ENCODE results near the gene CES5A.
"Not testable (repeated sequence)": the region's sequence is repeated elsewhere in the genome, so short reads cannot be mapped to it uniquely, and the experiment has no call there.

Gene CES5A

DNA sequence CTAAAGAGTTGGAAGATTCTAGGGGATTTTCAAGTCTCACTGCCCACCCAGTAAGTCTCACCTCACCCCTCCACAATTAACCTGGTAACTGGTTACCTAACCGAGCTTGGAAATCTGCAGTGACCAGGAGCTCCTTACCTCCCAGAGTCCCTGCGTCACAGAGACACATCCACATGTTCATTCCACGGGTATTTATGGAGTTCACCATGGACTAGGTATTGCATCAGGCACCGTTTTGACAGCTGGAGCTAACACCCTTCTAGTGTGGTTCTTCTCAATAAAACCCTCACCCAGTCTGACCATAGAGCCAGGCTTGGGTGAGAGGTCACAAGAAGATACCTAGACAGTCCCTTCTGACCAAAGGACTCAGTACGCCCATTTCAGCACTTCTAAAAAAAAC, 2.1 kb downstream of the CES5A start:
- no peak for DNase-seq (ENCODE audit: low read depth)

DNA sequence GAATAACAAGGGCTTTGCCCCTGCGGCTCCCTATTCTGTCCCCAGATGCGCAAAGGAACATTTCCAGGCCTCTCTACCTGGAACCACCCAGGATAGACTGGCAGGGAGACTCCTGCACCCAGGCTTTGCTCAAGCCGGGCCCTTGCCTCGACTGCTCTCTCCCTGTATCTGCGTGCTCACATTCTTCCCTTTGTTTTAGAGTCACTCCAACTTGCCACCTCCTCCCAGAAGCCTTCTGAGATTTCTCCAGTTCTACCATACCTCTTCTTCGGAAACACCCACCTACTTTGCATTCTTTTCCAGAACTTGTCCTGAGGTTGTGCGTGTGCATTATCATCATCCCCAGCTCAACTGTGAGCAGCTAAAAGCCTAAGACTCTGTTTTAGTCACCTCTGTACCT, 3.0 kb downstream of the CES5A start:
- no peak for DNase-seq (ENCODE audit: low read depth)

GRCh38 chr16:55871411-55872038, 3.6 kb downstream of the CES5A start:
- DNase-seq (ENCODE audit: low read depth): no peak

- DNase-seq (ENCODE audit: low read depth): no peak
Observed at GRCh38 chr16:55868980-55869379, 6.2 kb downstream of the CES5A start.

- DNase-seq (ENCODE audit: low read depth): no peak
Observed at GRCh38 chr16:55868137-55868536, 7.0 kb downstream of the CES5A start.

DNA sequence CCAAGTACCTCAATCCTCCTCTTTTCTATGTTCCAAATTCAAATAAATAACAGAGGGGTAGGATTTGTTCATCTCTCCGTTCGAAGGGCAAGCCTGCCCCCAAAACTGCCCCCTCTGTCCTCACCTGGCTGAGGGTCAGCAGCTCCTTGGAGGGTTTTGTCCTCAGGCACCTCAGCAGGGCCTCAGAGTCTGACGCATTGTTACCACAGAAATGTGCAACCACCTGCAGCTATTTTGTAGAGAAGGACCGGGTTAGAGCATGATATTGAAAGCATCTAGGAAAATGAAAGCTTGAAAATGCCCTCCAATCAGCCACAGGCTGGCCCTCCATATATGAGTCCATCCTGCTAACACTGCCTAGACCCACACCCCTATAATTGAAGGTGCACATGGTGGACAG, 13.9 kb downstream of the CES5A start:
- DNase-seq (ENCODE audit: low read depth): no peak

DNA sequence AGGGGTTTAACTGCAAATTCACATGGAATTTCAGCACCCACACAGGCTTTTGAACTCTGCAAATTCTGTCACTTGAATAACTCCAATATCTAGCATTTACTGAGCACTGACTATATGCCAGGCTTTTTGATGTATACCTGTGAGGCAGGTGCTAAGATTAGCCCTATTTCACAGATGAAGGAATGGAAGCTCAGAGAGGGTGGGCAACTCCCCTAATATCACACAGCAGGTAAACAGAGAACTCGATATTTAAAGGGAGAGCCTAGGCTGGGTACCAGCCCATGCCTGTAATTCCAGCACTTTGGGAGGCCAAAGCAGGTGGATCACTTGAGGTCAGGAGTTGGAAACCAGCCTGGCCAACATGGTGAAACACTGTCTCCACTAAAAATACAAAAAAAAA, 17.5 kb downstream of the CES5A start:
- not testable (repeated sequence) for DNase-seq (ENCODE audit: low read depth)

- no peak for DNase-seq (ENCODE audit: low read depth)
Observed at GRCh38 chr16:55856950-55857349, 18.2 kb downstream of the CES5A start.

DNA sequence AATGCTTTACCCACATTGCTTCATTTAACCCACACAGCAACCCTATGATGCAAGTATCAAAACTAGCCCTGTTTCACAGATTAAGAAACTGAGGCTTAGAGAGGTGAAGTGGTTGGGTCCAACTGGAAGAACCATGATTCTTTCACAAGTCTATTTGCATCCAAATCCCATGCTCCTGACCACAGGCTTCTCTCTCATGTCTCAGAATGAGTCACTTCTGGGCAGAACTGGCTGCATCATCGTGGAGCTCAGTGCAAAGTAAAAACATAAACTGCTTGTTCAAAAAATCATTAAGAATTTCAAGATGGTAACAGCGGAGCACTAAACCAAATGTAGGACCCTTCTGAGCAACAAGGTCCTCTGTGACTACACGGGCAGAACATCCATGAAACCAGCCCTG, 22.1 kb downstream of the CES5A start:
- no peak for DNase-seq (ENCODE audit: low read depth)

DNA sequence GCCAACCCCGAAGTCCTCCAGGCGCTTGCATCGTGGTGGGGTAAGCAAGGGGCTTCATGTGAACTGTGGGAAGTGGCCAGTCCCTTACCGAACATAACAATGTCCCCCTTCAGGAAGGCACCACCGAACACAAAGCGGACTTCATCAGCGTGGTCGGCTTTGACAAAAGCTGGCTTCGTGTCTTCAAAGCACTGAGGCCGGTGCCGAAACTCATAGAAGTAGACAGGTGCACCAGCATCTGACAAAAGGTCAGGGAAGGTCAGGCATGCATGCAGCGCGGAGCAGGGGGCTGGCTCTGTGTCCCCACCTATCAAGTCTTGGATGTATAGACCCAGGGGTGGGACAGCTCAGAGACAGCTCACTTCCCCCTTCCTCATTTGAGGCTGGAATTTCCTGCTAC, 25.6 kb downstream of the CES5A start:
- no peak for DNase-seq (ENCODE audit: low read depth)

- DNase-seq (ENCODE audit: low read depth): no peak
Observed at GRCh38 chr16:55846598-55847346, 28.4 kb downstream of the CES5A start.

DNA sequence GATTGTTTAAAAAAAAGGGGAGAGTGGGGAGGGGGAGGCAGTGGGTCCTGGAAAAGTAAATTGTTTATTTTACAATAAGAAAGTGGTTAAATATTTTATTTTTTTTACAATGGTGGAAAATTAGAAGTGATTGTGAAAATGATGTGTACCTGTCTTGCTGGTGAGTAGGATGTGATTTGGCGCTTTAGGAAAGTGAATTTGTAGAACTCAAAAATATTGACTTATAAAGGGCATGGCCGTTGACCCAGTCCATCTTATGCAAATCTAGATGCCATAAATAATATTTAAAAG, 32.1 kb downstream of the CES5A start:
- DNase-seq (ENCODE audit: low read depth): no peak

GRCh38 chr16:55842369-55843104, 32.6 kb downstream of the CES5A start:
- DNase-seq (ENCODE audit: low read depth): peak; percentile 2

- DNase-seq (ENCODE audit: low read depth): no peak
Observed at GRCh38 chr16:55839115-55839514, 36.1 kb downstream of the CES5A start.

DNA sequence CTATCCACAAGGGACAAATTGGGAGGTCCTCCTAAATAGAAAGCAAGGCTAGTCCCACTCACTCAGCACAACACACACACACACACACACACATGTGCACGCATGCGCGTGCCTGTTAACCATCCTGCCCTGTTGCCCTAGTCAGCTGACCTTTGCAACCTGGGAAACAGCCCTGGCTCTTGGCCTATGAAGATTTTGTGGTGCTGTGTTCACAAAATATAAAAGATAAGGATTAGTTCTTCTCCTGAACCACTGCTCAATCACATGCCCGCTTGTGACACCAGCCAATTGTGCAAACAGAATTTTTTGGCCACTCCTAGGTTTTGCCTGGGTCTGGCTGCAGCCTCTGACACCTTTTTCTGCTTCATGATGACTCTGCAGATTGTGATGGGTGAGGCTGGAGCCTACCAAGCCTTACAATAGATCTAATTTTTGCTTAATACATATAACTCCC, 39.0 kb downstream of the CES5A start:
- no peak for DNase-seq (ENCODE audit: low read depth)

- no peak for DNase-seq (ENCODE audit: low read depth)
Observed at GRCh38 chr16:55835581-55835980, 39.6 kb downstream of the CES5A start.

- DNase-seq (ENCODE audit: low read depth): not testable (repeated sequence)
Observed at GRCh38 chr16:55835173-55835572, 40.0 kb downstream of the CES5A start.

- no peak for DNase-seq (ENCODE audit: low read depth)
Observed at GRCh38 chr16:55834049-55834448, 41.1 kb downstream of the CES5A start.

- DNase-seq (ENCODE audit: low read depth): no peak
Observed at GRCh38 chr16:55832773-55833691, 42.1 kb downstream of the CES5A start, which contains the start of gene CES1. Gene CES1 (minus strand): TSS chr16:55833096. CDS start chr16:55833055, 41 bp downstream.

DNA sequence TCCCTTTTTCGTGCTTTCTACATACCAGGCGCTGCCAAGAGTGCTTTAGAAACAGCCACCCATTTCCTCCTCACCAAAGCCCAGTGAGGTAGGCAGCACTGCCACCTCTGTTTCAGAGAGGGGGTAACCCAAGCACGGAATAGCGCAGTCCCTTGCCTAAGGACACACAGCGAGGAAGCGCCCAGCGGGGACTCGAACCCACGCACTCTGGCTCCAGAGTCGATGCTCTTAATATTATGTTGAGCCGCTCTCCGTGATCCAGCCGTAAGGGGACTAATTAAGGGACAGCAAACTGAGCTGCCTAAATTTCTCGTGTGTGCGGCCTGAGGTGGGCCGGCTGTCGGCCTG, 42.8 kb downstream of the CES5A start:
- DNase-seq (ENCODE audit: low read depth): no peak

DNA sequence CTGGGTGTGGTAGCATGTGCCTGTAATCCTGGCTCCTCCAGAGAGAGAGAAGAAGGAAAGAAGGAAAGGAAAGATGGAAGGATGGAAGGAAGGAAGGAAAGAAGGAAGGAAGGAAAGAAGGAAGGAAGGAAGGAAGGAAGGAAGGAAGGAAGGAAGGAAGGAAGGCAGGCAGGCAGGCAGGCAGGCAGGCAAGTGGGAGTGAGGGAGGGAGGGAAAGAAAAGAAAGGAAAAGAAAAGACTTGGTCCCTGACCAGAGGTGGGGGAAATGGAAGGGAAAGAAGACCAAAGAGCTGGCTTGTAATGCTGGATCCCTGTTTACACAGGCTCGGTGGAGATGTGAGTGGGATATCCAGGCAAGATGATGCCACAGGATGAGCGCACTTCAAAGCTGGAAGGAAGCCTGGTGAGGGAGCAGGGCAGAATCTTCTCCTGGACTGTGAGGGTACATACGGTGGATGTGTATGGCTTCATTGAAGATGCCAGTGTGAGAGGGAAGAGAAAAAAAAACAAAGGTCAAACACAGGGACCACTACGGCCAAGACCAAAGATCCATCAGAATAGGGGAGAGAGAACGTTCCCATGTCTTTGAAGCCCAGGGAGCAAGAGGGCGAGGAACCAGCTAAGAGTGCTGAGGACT, 44.4 kb downstream of the CES5A start:
- DNase-seq (ENCODE audit: low read depth): no peak

DNA sequence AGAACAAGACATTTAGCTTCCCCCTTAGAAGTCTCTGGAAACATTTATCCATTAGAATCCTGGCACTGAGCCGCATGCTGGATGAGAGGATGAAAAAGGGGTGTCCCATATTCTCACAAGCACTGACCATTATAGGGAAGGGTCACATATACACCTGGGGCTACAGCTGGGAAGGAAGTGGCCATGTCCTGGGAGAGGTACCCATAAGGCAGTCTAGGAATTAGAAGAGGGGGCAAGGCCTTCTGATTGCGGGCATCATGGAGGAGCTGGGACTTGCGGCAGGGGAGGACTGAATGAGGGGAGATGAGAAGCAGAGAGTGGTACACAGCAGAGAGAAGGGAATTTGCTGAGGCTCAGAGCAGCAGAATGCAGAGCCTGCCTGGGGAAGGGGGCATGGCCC, 45.9 kb downstream of the CES5A start:
- not testable (repeated sequence) for DNase-seq (ENCODE audit: low read depth)
